Measurements from ENCODE around the gene TSC22D3.

TSC22D3 gene

GRCh38 chrX:107760304-107761077 lies 15.1 kb downstream of the TSC22D3 start:
- DNase-seq = no peak

- no peak for DNase-seq
Measured at GRCh38 chrX:107758231-107758766, 17.3 kb downstream of the TSC22D3 start.

GRCh38 chrX:107755721-107756120 lies 19.9 kb downstream of the TSC22D3 start:
- no peak for DNase-seq

- DNase-seq = no peak
Measured at GRCh38 chrX:107753187-107753586, 22.4 kb downstream of the TSC22D3 start.

GRCh38 chrX:107752714-107753113 lies 22.9 kb downstream of the TSC22D3 start:
- DNase-seq = no peak

- no peak for DNase-seq
Measured at GRCh38 chrX:107752043-107752442, 23.5 kb downstream of the TSC22D3 start.

- no peak for DNase-seq
Measured at GRCh38 chrX:107750861-107751445, 24.6 kb downstream of the TSC22D3 start.

- DNase-seq = no peak
Measured at GRCh38 chrX:107750263-107750662, 25.3 kb downstream of the TSC22D3 start.

GRCh38 chrX:107748506-107748905 lies 27.1 kb downstream of the TSC22D3 start:
- no peak for DNase-seq

GRCh38 chrX:107747596-107748161 lies 27.9 kb downstream of the TSC22D3 start:
- peak; percentile 51 for DNase-seq

- no peak for DNase-seq
Measured at GRCh38 chrX:107744868-107745267, 30.7 kb downstream of the TSC22D3 start.

GRCh38 chrX:107743995-107744394 lies 31.6 kb downstream of the TSC22D3 start:
- no peak for DNase-seq

- no peak for DNase-seq
Measured at GRCh38 chrX:107742700-107743191, 32.8 kb downstream of the TSC22D3 start.

- DNase-seq = no peak
Measured at GRCh38 chrX:107741404-107741790, 34.2 kb downstream of the TSC22D3 start.

GRCh38 chrX:107739541-107739940 lies 36.0 kb downstream of the TSC22D3 start:
- DNase-seq = no peak

GRCh38 chrX:107738768-107739167 lies 36.8 kb downstream of the TSC22D3 start:
- DNase-seq = no peak

- no peak for DNase-seq
Measured at GRCh38 chrX:107738272-107738671, 37.3 kb downstream of the TSC22D3 start.

- DNase-seq = no peak
Measured at GRCh38 chrX:107736781-107737531, 38.6 kb downstream of the TSC22D3 start.

- DNase-seq = no peak
Measured at GRCh38 chrX:107734646-107735045, 40.9 kb downstream of the TSC22D3 start.

- no peak for DNase-seq
Measured at GRCh38 chrX:107733686-107734085, 41.9 kb downstream of the TSC22D3 start.

GRCh38 chrX:107731831-107732502 lies 43.6 kb downstream of the TSC22D3 start:
- DNase-seq = no peak

GRCh38 chrX:107730991-107731766 lies 44.4 kb downstream of the TSC22D3 start:
- DNase-seq = no peak
